GM12891 (cell line): ENCODE results near the gene KCNJ4.

Experiments
- DNase-seq: peaks from one replicate; pipeline ENCODE4 v3.0.0; 2011; ENCODE audit warnings: low spot score; ENCODE audit not compliant: insufficient read length
- FAIRE-seq: peaks from 2 replicates; lab custom pipeline; 2011; peaks lifted over from hg19 to GRCh38; lab: Jason Lieb, UNC
- PAX5 ChIP-seq: IDR thresholded peaks from 2 replicates; pipeline ENCODE4 v1.6.1; 2011; ENCODE audit warnings: low read length, moderate library complexity, mild to moderate bottlenecking; ENCODE audit not compliant: insufficient read depth, severe bottlenecking
- POLR2A ChIP-seq: IDR thresholded peaks from 2 replicates; pipeline ENCODE4 v1.6.1; 2011; ENCODE audit warnings: low read depth, low read length, control low read depth
- POLR2AphosphoS5 ChIP-seq: IDR thresholded peaks from 2 replicates; pipeline ENCODE4 v1.6.1; 2011; ENCODE audit warnings: low read depth, low read length, control low read depth
- POU2F2 ChIP-seq: IDR thresholded peaks from 2 replicates; pipeline ENCODE4 v1.6.1; 2011; ENCODE audit warnings: low read depth, mild to moderate bottlenecking, control low read depth, low read length, moderate library complexity
- SPI1 ChIP-seq: IDR thresholded peaks from 2 replicates; pipeline ENCODE4 v1.6.1; 2011; ENCODE audit warnings: low read depth, low read length, control low read depth
- TAF1 ChIP-seq: IDR thresholded peaks from 2 replicates; pipeline ENCODE4 v1.6.1; 2011; ENCODE audit warnings: low read depth, low read length, control low read depth

KCNJ4 gene

GRCh38 chr22:38454353-38455075 is 485 bp downstream of the KCNJ4 start:
- no peak for TF ChIP-seq TAF1
- TF ChIP-seq POU2F2: no peak
- no peak for TF ChIP-seq POLR2AphosphoS5
- TF ChIP-seq POLR2A: no peak
- DNase-seq (peak; percentile 72), FAIRE-seq (peak; percentile 78)

GRCh38 chr22:38453996-38454352 is 1.0 kb downstream of the KCNJ4 start:
- no peak for FAIRE-seq
- no peak for DNase-seq
- no peak for TF ChIP-seq POU2F2
- TF ChIP-seq SPI1: no peak
- no peak for TF ChIP-seq POLR2AphosphoS5
- TF ChIP-seq TAF1: no peak
- no peak for TF ChIP-seq POLR2A
- no peak for TF ChIP-seq PAX5

- no peak for TF ChIP-seq POLR2A
- no peak for TF ChIP-seq PAX5
- TF ChIP-seq POLR2AphosphoS5: no peak
- TF ChIP-seq SPI1: no peak
- TF ChIP-seq POU2F2: no peak
- no peak for TF ChIP-seq TAF1
- FAIRE-seq: no peak
Measured at GRCh38 chr22:38453066-38453672, 1.8 kb downstream of the KCNJ4 start.

GRCh38 chr22:38452373-38453065 is 2.5 kb downstream of the KCNJ4 start:
- TF ChIP-seq TAF1 (no peak), POU2F2 (no peak), PAX5 (no peak), POLR2A (no peak), SPI1 (no peak), POLR2AphosphoS5 (no peak)
- no peak for DNase-seq
- FAIRE-seq: no peak

More at GRCh38 chr22:38453066-38453672, 1.8 kb downstream of the KCNJ4 start:
- no peak for DNase-seq

GRCh38 chr22:38451864-38452263 is 3.1 kb downstream of the KCNJ4 start:
- FAIRE-seq (no peak), DNase-seq (no peak)
- no peak for TF ChIP-seq TAF1
- TF ChIP-seq POU2F2: no peak
- no peak for TF ChIP-seq SPI1
- no peak for TF ChIP-seq POLR2AphosphoS5
- TF ChIP-seq PAX5: no peak
- TF ChIP-seq POLR2A: no peak

- TF ChIP-seq POLR2AphosphoS5 (no peak), SPI1 (no peak), TAF1 (no peak), POLR2A (no peak)
- DNase-seq: no peak
- FAIRE-seq: no peak
Measured at GRCh38 chr22:38451404-38451803, 3.6 kb downstream of the KCNJ4 start.

- DNase-seq (no peak), FAIRE-seq (no peak)
- TF ChIP-seq POU2F2 (no peak), SPI1 (no peak), POLR2A (no peak), TAF1 (no peak), PAX5 (no peak), POLR2AphosphoS5 (no peak)
Measured at GRCh38 chr22:38450234-38450797, 4.7 kb downstream of the KCNJ4 start.

- TF ChIP-seq POLR2A (no peak), POLR2AphosphoS5 (no peak), PAX5 (no peak), POU2F2 (no peak), TAF1 (no peak), SPI1 (no peak)
- FAIRE-seq (no peak), DNase-seq (no peak)
Measured at GRCh38 chr22:38449776-38450175, 5.2 kb downstream of the KCNJ4 start.

- TF ChIP-seq SPI1: no peak
- TF ChIP-seq POU2F2: no peak
- TF ChIP-seq PAX5: no peak
- TF ChIP-seq POLR2AphosphoS5: no peak
- TF ChIP-seq TAF1: no peak
- TF ChIP-seq POLR2A: no peak
- no peak for DNase-seq
- no peak for FAIRE-seq
Measured at GRCh38 chr22:38448945-38449745, 5.9 kb downstream of the KCNJ4 start.
